Stimulated activated CD4-positive, alpha-beta T cell treated with anti-CD3 and anti-CD28 coated beads, Interleukin-12 subunit alpha, Interleukin-12 subunit beta, amount 100 ng/mL, for 4 hours (primary cell): ENCODE measurements around the gene DYSF.

ENCODE experiments used
- DNase-seq: peaks from one replicate; pipeline ENCODE4 v3.0.0-alpha.2; 2020

DYSF gene

DNA sequence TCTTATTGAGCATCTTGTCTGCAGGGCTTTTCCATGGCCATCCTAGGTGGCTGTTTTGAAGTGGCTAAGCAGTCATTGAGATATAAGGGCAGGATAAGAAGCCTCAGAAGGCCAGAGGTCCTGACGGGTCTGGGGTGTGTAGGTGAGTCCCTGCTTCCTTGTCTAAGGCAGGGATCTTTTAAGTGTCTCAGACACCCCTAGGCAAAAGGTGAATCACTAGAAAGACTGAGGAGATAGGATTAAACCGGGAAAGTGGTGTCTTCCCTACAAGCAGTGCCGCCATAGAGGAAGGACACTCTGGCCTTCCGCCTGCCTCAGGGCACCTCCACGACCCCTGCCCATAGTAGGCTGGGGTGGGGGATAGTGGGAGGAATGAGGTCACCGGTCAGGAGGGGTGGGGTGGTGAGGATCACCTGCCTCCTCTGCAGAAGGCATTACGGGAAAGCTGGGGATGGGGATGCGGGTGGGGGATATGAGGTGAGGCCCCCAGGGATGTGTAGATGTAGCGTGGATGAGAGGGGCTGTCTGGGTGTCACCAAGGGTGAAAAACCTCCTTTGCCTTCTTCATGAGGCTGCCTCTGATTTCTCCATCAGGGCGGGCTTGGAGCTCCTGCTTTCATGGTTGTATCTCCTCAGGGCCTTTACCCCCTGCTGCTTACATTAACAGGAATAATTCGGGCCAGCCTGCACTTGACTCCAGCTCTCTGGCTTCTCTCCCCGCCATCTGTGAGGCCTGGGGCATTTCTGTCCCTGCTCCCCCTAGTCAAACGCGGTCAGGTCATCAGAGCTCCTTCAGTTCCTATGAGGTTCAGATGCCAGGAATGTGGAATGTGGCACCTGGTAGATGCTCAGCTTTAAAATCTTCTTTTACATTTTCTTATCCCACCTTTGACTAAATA is 244.0 kb downstream of the DYSF start:
- no peak for DNase-seq

DNA sequence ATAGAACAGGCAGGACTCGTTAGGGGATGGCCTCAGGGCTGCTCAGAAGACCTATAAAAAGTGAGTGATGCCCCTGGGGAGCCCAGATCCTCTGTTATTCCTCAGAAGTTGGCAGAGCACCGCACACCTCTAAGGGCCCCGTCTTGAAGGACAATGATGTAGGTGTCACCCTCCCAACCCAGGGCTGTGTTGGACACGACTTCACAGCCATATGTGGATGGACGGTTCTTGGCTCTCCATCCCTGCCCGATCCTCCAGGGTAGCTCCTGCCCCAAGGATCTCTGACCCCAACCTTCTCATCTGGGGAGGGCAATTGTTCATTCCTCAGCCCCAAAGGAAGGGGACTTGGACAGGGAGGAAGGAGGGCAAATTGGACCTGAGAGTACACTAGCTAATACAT is 246.1 kb downstream of the DYSF start:
- no peak for DNase-seq

DNA sequence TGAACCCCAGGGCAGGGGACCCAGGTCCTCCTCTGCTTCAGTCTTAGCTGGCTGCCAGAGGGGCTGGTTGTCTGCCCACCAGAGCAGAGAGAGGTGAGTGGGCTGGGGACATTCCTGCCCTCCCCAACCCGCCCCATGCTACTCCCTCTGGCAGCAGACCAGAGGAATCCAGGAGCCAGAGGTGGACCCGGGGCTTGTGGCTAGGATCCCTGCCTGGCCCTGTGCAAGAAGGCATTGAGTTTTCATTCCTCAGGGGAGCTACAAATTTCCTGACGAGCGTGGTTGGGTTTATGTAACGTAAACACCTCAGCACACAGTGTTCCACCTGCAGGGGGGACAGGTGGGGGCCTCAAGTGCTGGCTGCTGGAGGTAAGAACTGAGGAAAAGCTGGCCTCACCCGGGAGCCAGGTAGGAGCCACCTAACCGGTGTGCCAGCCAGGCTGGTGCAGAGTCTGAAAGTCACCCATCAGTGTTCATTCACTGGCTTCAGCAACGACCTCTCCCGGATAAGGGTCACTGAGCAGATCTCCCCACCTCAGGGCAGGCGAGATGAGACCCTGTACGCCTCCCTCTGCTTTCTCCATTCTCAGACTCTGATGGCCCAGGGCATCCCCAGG is 246.8 kb downstream of the DYSF start:
- DNase-seq, result no peak

DNA sequence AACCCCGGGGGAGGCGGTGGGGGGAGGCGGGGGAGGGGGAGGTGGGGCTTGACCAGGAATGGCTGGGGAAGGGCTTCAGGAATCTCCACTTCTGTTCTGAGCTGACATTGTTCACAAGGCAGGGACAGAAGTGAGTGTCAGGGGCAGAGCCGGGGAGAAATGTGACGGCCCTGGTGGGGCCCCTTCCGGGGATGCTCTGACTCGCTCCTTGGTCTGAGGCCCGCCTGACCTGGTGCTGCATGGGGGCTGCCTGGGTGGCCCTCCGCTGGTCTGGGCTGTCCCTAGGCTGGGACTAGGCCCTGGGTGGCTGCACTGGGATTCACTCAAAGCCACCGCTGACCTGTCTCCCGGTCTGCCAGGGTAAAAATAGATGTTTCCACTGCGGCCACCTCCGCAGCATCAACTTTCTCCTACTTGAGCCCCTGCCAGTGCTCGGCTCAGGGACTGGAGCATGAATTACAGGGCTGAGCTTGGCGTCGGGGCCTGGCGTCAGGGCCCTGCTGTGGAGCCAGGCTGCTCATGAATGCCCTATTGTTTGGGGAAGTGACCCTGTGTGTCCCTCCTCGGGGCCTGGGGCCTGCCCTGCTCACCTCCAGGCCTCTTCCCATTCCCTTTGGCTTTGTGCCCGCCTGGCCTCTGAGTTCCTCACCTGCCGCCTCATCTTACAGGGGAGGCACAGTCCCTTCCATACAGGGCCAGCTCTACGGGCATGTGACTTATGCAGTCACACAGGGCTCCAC is 247.5 kb downstream of the DYSF start:
- no peak for DNase-seq

DNA sequence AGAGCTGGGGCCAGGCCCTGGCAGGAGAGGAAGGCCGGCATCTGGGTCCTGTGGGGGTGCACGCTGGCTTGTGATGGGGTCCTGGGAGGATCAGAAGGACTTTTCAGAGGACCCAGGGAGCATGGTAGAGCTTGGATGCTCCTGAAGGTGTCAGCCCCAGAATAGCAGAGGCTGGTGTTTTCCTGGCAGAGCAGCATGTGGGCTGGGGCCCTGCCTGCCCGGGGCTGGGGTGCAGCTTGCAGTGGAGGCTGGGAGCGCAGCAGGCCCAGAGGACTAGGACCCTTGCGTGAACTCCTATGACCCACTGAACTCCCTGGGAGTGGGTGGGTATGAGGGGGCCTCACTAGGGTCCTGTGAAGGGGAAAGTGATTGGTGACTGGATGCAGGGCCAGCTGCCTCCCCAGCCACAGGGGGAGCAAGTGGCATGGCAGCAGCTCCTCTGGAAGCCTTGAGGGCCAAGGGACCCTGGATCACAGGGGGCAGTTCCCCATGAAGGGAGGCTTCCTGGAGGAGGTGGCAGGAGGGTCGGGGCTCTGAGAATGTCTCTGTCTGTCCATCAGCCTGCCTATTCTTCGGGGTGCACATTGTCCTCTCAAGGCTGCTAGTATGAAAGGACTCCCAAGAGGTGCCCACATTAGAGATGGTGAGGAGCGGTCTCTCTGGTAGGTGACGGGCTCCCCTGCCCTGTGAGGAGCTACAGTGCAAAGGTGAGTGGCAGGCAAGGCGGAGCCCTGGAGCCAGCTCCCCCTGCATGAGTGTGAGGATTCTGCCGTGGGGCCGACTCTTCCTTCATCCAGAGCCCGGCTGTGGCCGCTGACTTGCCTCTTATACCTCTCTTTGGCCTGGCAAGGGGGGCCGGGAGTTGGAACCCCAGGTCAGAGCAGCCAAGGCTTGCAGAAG is 249.0 kb downstream of the DYSF start:
- DNase-seq, result no peak

DNA sequence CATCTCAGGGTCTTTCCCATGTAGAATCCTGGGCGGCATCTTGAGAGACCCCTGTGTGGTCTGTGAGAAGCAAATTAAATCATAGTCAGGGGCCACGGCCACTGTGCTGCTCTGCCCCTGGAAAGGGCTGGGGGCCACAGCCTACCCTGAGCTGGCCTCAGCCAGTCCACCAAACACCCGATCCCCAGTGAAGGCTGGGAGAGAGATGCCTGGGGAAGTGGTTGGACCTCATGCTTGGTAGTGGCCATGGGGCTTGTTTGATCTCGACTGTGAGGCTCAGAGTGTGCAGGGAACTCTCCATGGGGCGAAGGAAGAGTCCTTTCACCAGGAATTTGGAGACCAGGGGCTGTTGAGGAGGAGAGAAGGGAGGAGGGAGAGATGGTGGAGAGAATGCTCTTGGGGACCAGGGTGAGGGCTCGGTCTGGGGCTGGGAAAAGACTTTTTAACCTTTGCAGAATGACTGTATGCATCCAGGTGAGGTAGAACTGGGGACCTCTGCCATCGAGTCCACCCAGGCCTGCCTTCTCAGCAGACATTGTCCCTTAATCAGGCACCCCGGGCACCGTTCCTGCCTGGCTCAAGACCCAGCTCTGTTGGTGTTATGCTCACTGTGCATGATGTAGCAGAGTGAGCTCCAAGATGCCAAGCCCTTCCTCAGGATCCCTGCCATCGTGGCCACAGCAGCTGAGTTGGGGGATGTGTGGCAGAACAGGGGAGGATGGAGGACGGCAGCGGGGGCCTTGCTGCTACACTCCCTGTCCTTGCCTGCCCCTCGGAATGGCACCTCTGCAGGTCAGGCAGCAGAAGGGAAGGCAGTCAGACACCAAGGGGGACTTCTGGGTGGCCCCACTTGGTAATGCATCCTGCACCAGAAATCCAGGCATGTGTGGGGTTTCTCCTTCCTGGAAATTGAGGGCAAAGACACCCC is 249.9 kb downstream of the DYSF start:
- DNase-seq, result no peak

DNA sequence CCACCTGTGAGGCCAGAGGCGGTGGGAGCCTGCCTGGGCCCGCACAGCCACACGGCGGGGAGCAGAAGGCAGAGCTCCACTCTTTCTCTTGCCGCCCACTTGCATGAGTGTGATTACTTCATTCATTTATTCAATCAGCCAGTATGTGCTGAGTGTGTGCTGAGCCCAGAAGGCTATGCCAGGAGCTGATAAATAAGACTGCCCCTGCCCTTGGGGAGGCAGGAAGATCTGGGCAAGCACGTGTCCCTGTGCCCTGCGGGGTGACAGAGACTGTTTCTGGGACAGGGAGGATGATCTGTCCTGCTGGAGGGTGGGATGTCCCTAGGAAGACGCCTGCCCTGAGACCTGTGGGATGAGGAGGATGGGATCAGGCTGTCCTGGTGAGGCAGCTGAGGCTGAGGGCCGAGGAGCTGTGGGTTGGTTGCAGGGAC is 250.8 kb downstream of the DYSF start:
- no peak for DNase-seq

DNA sequence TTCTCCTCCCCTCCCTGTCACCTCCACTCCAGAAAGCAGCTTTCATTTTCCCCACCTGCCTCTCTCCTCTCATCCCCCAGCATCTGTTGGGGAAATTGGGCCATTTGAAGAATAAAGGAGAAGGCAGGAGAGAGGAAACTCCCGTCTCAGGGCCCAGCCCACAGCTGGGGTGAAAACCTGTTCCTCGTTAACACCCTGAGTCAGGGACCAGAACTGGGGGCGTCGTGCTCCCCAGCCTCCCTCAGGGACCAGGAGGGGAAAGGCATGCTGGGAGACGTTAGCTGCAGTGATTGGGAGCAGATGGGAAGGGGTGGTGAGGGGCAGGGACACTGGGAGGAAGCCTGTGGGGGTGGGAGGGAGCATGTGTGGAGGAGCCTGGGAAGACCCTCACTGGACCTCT is 251.3 kb downstream of the DYSF start:
- DNase-seq, result no peak

DNA sequence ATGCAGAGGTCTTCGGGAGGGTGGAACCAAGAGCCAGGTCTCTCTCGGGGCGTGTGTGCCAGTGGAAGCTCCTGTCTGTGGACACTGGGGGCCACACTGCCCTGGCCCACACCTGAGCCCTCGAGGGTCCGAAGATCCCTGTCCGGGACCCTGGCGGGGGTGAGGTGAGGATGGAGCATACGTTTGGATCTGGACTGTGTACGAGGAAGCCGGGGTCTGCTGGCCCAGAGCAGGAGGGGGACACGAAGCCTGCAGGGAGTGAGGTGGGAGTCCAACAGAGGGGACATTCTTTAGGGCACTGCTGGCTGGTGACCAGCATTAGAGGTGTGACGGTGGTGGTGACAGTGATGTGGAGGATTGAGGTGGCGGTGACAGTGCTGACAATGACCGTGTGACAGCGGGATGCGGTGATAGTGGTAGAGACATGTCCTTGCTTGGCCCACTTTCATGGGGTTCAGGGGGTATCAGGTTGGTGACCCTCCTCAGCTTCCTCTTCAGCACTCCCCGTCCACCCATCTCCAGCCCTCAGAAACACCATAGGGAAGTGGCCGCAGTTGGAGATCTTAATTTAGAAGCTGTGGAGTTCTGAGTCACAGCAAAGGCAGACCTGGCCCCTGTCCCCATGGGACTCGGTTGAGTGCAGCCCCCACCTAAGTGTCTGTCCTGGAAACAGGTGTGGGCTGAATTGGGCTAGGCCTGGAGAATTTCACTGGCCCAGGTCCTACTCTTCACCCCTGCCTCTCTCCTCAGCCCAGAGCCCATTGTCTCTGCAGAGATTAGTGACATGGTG is 252.0 kb downstream of the DYSF start:
- no peak for DNase-seq

DNA sequence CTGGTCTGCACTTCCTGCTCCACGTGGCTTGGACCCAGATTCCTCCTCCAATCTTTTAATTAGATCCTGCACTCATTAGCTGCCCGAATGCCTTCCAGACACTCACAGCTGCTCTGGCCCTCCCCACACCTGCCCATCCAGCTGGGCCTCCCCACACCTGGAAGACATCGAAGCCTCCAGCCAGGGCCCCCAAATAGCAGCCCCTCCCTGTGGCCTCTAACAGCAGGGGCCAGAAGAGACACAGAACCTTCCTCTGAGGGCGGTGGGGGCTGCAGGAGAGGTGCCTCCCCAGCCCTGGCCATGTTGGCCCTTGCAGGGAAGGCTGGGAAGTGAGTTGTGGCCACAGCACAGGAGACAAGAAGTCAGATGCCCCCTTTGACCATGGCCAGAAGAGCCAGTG is 252.8 kb downstream of the DYSF start:
- DNase-seq, result no peak

DNA sequence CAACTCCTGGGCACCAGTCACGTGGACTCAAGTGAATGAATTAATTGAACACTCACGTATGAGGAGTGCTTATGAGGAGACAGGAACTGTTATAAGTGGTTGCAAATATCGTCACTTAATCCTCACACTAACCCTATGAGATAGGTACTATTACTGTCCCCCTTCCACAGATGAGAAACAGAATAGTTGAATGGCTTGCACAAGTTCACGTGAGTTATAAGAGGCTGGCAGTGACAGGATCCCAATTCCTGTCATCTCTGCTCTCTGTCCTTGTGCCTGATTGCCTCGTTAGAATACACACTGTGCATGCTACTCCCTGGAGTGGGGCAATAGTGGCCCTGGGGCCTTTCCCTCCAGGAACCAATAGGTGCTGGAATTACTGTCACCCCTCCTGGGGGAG is 253.5 kb downstream of the DYSF start:
- DNase-seq, result no peak

DNA sequence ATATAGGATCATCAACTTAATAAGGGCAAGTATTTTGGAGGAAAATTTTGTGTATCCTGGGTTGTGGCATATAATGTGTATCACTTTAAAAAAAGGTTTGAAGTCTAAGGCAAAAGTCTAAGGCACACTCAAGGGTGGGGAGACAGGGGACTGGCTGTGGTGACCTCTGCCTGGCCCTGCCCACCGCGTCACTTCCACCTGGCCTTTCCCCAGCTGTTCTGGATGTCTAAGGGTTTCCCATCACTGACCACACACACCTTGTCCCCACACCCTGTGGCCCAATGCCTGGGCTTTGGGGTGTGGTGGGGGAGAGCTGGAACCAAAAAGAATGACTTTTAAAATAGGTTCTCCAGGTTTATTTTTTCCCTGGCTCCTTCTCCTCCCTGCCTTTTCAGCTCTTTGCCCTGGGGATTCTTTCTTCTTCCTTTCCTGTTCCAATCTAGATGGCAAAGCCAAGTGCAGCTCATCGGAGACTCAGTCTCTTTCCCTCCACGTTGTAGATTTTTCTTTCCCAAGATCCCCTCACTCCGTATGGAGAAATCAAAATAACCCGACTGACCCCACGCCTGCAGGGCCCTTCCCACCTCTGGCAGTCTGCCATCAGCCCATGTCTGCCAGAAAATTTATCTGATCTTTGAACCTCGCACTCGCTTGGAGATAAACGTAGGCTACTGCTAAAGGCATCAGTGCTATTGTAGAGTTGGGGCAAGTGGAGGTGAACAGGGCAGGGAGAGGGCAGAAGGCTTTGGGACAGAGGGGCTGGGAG is 257.2 kb downstream of the DYSF start:
- no peak for DNase-seq

DNA sequence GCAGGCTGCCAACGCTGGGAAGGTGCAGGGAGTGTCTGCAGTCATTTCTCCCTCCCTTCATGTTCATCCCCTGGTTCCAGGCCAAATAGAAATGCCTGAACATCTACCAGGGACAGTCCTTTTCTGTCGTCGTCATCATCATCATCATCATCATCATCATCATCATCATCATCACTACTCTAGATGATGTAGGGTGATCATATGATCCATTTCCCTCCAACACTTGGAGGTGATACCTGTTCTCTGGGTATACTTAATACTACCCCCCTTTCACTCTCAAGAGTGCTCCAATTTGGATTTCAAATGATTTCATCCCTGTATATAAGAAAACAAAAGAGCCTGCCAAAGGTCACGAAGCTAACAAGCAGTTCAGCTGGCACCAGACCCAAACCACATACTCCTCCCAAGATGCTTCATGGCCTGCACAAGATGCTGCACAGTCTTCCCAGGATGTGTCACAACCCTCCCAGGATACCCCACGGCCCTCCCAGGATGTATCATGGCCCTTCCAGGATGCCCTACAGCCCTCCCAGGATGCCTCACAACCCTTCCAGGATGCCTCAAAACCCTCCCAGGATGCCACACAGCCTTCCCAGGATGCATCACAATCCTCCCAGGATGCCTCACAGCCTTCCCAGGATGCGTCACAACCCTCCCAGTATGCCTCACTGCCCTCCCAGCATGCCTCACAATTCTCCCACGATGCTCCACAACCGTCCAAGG is 257.9 kb downstream of the DYSF start:
- DNase-seq, result no peak

DNA sequence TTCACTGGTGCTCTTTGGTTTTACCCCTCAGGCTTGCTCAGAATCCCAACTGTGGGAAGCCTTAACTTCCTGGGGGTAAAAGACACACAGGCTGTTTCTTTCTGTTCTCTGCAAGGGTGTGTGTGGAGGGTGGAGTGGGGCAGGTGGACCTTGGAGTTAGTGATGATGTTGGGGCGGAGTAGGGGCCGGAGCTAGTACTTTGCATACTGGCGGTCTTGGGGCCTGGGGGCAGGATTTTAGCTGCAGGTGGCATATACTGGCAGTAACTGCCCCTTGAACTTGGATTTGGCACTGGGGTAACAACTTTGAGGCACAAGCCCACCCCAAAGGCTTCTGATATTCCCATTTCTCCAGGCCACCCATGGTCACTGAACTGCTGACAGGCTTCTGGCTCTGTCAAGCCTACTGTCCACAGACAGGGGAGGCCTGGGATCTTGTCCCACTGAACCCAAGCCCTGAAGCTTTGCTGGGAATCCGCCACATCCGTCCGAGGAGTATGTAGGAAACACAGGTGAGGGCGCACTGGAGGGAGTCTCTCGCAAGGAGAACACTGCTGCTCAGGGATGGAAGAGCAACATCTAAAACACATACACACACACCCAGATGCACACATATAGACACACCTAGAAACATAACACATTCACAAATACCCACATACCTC is 258.9 kb downstream of the DYSF start:
- DNase-seq, result no peak

DNA sequence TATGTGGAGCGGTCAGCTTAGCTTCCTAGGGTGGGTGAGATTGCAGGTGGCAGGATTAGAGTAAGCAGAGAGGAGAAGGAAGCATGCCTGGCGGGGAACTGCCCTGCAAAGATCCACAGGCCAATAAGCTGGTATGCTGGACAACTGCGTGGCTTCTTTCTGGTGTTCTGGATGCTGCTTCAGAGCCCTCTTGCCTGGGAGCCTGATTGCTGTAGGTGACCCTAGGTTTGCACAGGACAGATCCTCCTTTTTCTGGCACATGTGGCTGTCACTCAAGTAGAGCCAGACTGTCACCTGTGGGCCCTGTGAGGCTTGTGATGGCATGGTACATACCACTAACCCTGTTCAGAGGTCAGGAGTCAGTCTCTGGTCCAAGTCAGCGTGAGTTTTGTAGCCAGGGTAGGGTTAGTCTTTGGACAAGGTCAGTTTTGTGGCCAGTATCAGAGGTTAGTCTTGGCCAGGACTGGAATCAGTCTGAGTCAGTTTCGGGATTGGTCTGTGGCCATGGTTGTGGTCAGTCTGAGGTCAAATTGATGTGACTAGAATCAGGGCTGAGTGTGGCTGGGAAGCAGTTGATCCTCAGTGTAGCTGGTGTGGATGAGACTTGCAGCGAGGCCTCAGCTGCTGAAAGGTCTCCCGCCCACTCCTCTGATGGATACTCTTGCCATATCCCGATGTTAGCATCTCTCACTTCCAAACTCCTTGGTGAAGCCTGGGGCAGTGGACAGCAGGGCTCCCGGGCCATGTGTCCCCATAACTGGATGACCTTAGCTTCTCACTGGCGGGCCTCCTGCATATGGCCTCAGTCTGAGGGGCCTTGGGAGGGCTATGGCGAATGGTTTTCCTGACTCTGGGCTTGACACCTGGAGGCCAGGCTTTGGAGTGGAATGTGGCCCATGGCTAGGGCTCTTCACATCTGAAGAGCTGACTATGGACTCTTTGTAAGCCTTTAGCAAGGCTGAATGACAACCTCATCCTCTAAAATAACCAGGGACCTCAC is 260.5 kb downstream of the DYSF start:
- no peak for DNase-seq

DNA sequence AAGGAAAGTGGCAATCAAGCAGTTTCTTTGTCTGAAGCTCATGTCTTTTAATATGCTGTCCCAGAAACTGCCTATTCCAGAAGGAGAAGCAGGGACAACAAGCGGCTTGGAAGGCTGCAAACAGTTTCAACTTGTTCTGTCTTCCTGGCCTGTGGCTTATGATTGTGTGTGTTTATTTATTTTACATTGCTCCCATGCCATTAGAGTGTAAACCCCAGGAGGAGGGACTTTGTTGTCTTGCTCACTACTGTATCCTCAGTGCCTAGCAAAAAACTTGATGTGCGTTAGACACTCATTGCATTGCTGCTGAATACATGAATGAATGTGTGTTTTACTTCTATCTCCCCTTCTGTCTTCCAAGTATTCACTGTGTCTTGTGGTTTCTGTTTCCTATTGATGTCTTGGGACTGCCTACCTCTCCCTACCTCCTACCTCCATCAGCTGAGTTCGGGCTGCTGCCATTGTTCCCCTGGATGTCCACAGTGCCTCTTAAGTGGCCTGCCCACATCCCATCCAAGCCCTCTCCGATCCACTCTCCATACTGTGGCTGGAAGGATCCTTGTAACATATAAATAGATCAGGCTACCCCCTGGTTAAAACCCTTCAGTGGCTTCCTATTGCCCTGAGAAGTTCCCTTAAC is 261.4 kb downstream of the DYSF start:
- no peak for DNase-seq

DNA sequence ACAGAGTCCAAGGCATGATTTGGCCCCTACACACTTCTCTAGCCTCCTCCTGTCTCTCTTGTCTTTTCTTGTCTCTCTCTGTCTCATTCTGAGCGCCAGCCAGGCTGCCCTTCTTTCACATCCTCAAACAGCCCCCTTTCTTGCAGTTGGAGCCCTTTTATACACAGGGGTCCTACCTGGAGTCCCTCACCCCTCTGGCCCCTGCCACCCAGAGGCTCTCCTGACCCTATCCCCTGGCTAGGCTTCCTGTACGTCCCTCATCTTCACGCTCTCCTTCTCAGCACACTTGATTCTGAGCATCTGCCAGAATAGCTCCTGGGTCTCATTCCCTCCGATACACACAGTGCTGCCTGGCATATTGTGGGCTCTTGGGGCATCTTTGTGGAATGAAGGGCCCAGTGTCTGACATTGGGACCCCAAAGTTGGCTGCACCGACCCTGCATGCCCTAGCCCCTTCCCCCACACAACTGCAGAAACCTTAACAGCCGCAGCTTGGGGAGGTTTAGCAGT is 261.9 kb downstream of the DYSF start:
- DNase-seq, result no peak
